Endothelial cell of umbilical vein (primary cell): ENCODE measurements around the gene STK11IP. TPM values are rescaled to one million over a fixed set of nuclear protein-coding genes. Genes with fewer than 3 reads are reported as not detected.

Experiments
- BruUV-seq: library from RNA; stranded (reverse); fragments of 400-500 nt; replicated peaks from 2 replicates; lab custom pipeline; 2021; lab: Mats Ljungman, UMichigan
- CTCF ChIA-PET: fragments of 300-600, 350-600 bp; sonication (Branson Sonifier 250); formaldehyde crosslinking; loops from one replicate; lab custom pipeline; 2021; ENCODE audit warnings: antibody characterized with exemption, inconsistent platforms; lab: Charles Lee
- POLR2A ChIA-PET: fragments of 300-600, 350-600 bp; sonication (Branson Sonifier 250); formaldehyde crosslinking; loops from one replicate; lab custom pipeline; 2021; ENCODE audit warnings: antibody characterized with exemption, inconsistent platforms; lab: Charles Lee
- DNase-seq: peaks from one replicate; pipeline ENCODE4 v3.0.0-alpha.2; 2011; ENCODE audit warnings: low read depth, low spot score
- FAIRE-seq: peaks from 2 replicates; lab custom pipeline; 2011; peaks lifted over from hg19 to GRCh38; lab: Jason Lieb, UNC
- H2AFZ ChIP-seq: 2 replicates; pipeline ENCODE4 v1.6.0; 2012; ENCODE audit warnings: low read depth, low read length, control low read depth, inconsistent platforms
- H3K27ac ChIP-seq: 2 replicates; pipeline ENCODE4 v1.5.1; 2011; ENCODE audit warnings: low read depth, mild to moderate bottlenecking, control low read depth, low read length, moderate library complexity; ENCODE audit not compliant: insufficient read depth
- H3K27me3 ChIP-seq, 2 experiments: 2 replicates each; pipeline versions ENCODE4 v1.6.0 to v1.6.1; 2011; ENCODE audit warnings: low read length in 2 of 2, mixed read lengths in 1 of 2; ENCODE audit not compliant: control insufficient read depth in 2 of 2, insufficient read depth in 2 of 2
- H3K36me3 ChIP-seq, 2 experiments: 2 replicates in 1 of 2; 3 replicates in 1 of 2; pipeline ENCODE4 v1.5.1; 2011; ENCODE audit warnings: low read length in 2 of 2, mild to moderate bottlenecking in 1 of 2, moderate library complexity in 1 of 2; ENCODE audit not compliant: control insufficient read depth in 2 of 2, insufficient read depth in 2 of 2; ENCODE audit errors: extremely low read depth in 1 of 2
- H3K4me1 ChIP-seq: 3 replicates; pipeline ENCODE4 v1.5.1; 2011; ENCODE audit warnings: mild to moderate bottlenecking, low read length; ENCODE audit not compliant: control insufficient read depth, insufficient read depth; ENCODE audit errors: extremely low read depth
- H3K4me2 ChIP-seq: 2 replicates; pipeline ENCODE4 v1.6.1; 2011; ENCODE audit warnings: low read length, control low read depth, mixed read lengths; ENCODE audit not compliant: insufficient read depth
- H3K4me3 ChIP-seq, 3 experiments: fragments of 200-600 bp in 1 of 3; sonication (generic), shearing (Covaris generic) in 1 of 3; replicated peaks in 1 of 3; 2 replicates each; pipeline ENCODE4 v1.5.1; 2011 to 2016; ENCODE audit warnings: control low read depth in 3 of 3, low read length in 3 of 3, mild to moderate bottlenecking in 2 of 3, inconsistent platforms in 1 of 3, low read depth in 1 of 3, moderate library complexity in 1 of 3; ENCODE audit not compliant: insufficient read depth in 1 of 3
- H3K79me2 ChIP-seq: 2 replicates; pipeline ENCODE4 v1.6.0; 2012; ENCODE audit warnings: low read length, inconsistent platforms; ENCODE audit not compliant: control insufficient read depth, insufficient read depth
- H3K9ac ChIP-seq: replicated peaks from 2 replicates; pipeline ENCODE3; 2011; ENCODE audit warnings: low read length, control low read depth; ENCODE audit not compliant: insufficient read depth; ENCODE audit errors: extremely low read depth
- H3K9me1 ChIP-seq: replicated peaks from 3 replicates; pipeline ENCODE4 v1.6.0; 2011; ENCODE audit warnings: mild to moderate bottlenecking, low read length; ENCODE audit not compliant: control insufficient read depth, insufficient read depth; ENCODE audit errors: extremely low read depth
- H3K9me3 ChIP-seq: replicated peaks from 2 replicates; pipeline ENCODE4 v1.5.1; 2012; ENCODE audit warnings: low read length, inconsistent platforms; ENCODE audit not compliant: control insufficient read depth, insufficient read depth
- H4K20me1 ChIP-seq: replicated peaks from 2 replicates; pipeline ENCODE3; 2011; ENCODE audit warnings: mild to moderate bottlenecking, low read length; ENCODE audit not compliant: control insufficient read depth, insufficient read depth; ENCODE audit errors: extremely low read depth
- EZH2 ChIP-seq: IDR thresholded peaks from 2 replicates; pipeline ENCODE4 v1.6.1; 2012; ENCODE audit warnings: borderline replicate concordance, low read depth, mild to moderate bottlenecking, moderate library complexity, low read length, inconsistent platforms; ENCODE audit not compliant: severe bottlenecking
- FOS ChIP-seq: IDR thresholded peaks from 2 replicates; pipeline ENCODE4 v1.6.1; 2011; ENCODE audit warnings: mild to moderate bottlenecking, low read length, moderate library complexity, borderline replicate concordance; ENCODE audit not compliant: insufficient read depth
- GATA2 ChIP-seq: IDR thresholded peaks from 2 replicates; pipeline ENCODE4 v1.7.0; 2011; ENCODE audit warnings: low read depth, mild to moderate bottlenecking, moderate library complexity, mixed read lengths, low read length; ENCODE audit not compliant: insufficient read length, insufficient read depth
- JUN ChIP-seq: IDR thresholded peaks from 2 replicates; pipeline ENCODE4 v1.6.1; 2011; ENCODE audit warnings: borderline replicate concordance, low read depth; ENCODE audit not compliant: insufficient read length, insufficient read depth
- MYC ChIP-seq: IDR thresholded peaks from one replicate; pipeline ENCODE4 v1.6.1; 2011; ENCODE audit warnings: mild to moderate bottlenecking, low read depth, low read length
- POLR2A ChIP-seq: IDR thresholded peaks from 2 replicates; pipeline ENCODE4 v1.6.1; 2012; ENCODE audit warnings: low read depth, mild to moderate bottlenecking, control low read depth, low read length
- POLR2AphosphoS5 ChIP-seq: IDR thresholded peaks from 2 replicates; pipeline ENCODE4 v1.6.1; 2012; ENCODE audit warnings: low read depth, mild to moderate bottlenecking, control low read depth, low read length, moderate library complexity; ENCODE audit not compliant: insufficient read depth
- dilution Hi-C: fragments of 300-500 bp; cut with MboI; formaldehyde crosslinking; loops from one replicate; pipeline ENCODE4 v1.15.0; 2019; ENCODE audit warnings: low sequenced_read_pairs; ENCODE audit not compliant: extremely low pct_ligation_motif_present
- intact Hi-C: fragments of 100-400 bp; cut with micrococcal nuclease; formaldehyde crosslinking; loops from one replicate; pipeline ENCODE4 v1.10.0; 2022
- polyA plus RNA-seq, 4 experiments: library from polyadenylated mRNA; depleted of rRNA in 3 of 4; stranded (reverse) in 3 of 4; unstranded in 1 of 4; fragments of >200 nt; gene quantifications; 2 replicates each; pipeline versions ENCODE4 v1.2.1 to v1.2.3, GENCODE V29; 2011 to 2012; ENCODE audit warnings: missing spikeins in 1 of 4
- total RNA-seq: library from RNA; stranded (reverse); gene quantifications from 2 replicates; pipeline ENCODE4 v1.2.3, GENCODE V29; 2021
- TF ChIP-seq, protein P1 (sequence below), 2 donors: IDR thresholded peaks; 1 replicate in 1 of 2; 2 replicates in 1 of 2; pipeline ENCODE4 v1.5.1; 2011; ENCODE audit warnings: low read length in 2 of 2, mild to moderate bottlenecking in 2 of 2, moderate library complexity in 2 of 2, control low read depth in 1 of 2, inconsistent platforms in 1 of 2, low read depth in 1 of 2; ENCODE audit not compliant: insufficient read depth in 1 of 2; ENCODE audit errors: extremely low read depth in 1 of 2
- TF ChIP-seq, protein P2 (sequence below): IDR thresholded peaks from 2 replicates; pipeline ENCODE4 v1.6.1; 2011; ENCODE audit not compliant: insufficient read depth, insufficient read length

The STK11IP gene
- total and polyA plus RNA-seq, 2 donors (not counting 3 experiments of a cell fraction or from before 2014, with no cell fraction given), result 17.7 to 19.2 TPM

DNA sequence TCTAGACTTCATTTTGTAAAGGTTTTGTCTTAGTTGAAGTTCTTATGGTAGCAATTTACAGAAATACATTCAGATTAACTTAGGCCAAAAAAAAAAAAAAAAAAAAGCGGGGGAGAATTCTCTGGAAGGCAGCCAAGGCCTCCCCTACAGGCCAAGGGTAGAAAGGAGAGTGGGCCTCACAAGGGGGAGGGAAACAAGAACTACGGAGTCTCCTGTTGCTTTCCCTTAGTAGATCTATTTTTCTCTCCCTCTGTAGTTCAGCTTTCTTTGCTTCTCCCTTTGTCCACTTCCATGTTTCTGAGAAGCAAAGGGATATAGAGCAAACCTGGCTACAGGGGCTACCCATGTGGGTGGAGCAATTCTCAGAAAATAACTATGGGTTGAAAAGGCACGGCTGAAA is 2.4 kb upstream of the STK11IP start:
- dilution Hi-C loops, result no loop called here
- intact Hi-C loops, result no loop called here
- Histone ChIP-seq H3K36me3 (no peaks in the 10 kb centered on the region), H3K9ac (no peak overlapping the region), H3K4me1 (peaks cover 12% of the 10 kb centered on the region), H3K9me3 (no peaks in the 10 kb centered on the region), H4K20me1 (no peaks in the 10 kb centered on the region), H3K27ac (no peak overlapping the region), H3K4me2 (no peak overlapping the region), H2AFZ (no peak overlapping the region), H3K79me2 (no peaks in the 10 kb centered on the region), H3K9me1 (no peaks in the 10 kb centered on the region), H3K4me3 (no peak overlapping the region), H3K27me3 (peaks cover 0 to 2% of the 10 kb centered on the region in 2 experiments)
- no peak for TF ChIP-seq JUN
- no peak for TF ChIP-seq POLR2AphosphoS5
- TF ChIP-seq EZH2, result no peak
- no peak for TF ChIP-seq GATA2
- TF ChIP-seq, protein P1, sequence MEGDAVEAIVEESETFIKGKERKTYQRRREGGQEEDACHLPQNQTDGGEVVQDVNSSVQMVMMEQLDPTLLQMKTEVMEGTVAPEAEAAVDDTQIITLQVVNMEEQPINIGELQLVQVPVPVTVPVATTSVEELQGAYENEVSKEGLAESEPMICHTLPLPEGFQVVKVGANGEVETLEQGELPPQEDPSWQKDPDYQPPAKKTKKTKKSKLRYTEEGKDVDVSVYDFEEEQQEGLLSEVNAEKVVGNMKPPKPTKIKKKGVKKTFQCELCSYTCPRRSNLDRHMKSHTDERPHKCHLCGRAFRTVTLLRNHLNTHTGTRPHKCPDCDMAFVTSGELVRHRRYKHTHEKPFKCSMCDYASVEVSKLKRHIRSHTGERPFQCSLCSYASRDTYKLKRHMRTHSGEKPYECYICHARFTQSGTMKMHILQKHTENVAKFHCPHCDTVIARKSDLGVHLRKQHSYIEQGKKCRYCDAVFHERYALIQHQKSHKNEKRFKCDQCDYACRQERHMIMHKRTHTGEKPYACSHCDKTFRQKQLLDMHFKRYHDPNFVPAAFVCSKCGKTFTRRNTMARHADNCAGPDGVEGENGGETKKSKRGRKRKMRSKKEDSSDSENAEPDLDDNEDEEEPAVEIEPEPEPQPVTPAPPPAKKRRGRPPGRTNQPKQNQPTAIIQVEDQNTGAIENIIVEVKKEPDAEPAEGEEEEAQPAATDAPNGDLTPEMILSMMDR (IDR thresholded peaks at IDR 0.05; ENCODE audit: extremely low read depth in 1 of 2, insufficient read depth in 1 of 2, low read depth in 1 of 2, low read length in 2 of 2), result no peak
- no peak for TF ChIP-seq MYC
- no peak for TF ChIP-seq FOS
- TF ChIP-seq, protein P2, sequence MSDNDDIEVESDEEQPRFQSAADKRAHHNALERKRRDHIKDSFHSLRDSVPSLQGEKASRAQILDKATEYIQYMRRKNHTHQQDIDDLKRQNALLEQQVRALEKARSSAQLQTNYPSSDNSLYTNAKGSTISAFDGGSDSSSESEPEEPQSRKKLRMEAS, result no peak
- no peak for TF ChIP-seq POLR2A
- ChIA-PET POLR2A (no interaction called here), CTCF (interaction anchor here (0.7 to 3.6 kb wide), 3 partner anchors 35 to 99 kb away, joined by 4 to 23 read pairs (median 4); a partner anchor contains a TSS)
- no TSS peak for BruUV-seq
- DNase-seq, result no peak
- no peak for FAIRE-seq
